HepG2 (cell line): ENCODE results near the gene MAPKAPK3. TPM values are rescaled to one million over a fixed set of nuclear protein-coding genes. Genes with fewer than 3 reads are reported as not detected.

Experiments
- ATAC-seq: fragments of 200-7000 bp; cut with Tn5 transposase; 3 replicates; pipeline ENCODE4 v1.9.1; 2020; ENCODE audit warnings: mild to moderate bottlenecking, moderate library complexity
- BruUV-seq: library from RNA; stranded (reverse); fragments of 400-500 nt; replicated peaks from 2 replicates; lab custom pipeline; 2021; lab: Mats Ljungman, UMichigan
- CTCF ChIA-PET: fragments of 300-600 bp; formaldehyde crosslinking; extraction: SDS; loops from one replicate; lab custom pipeline; 2021; ENCODE audit warnings: low total read pairs, inconsistent platforms, low intra/inter-chr PET ratio; lab: Yijun Ruan, JAX
- POLR2A ChIA-PET: fragments of 350-600 bp; sonication (Branson Sonifier 250); formaldehyde crosslinking; loops from one replicate; lab custom pipeline; 2020; ENCODE audit warnings: antibody characterized with exemption, inconsistent platforms; lab: Yijun Ruan, JAX
- DNase-seq: peaks from one replicate; pipeline ENCODE4 v3.0.0-alpha.2; 2015; ENCODE audit warnings: low spot score
- FAIRE-seq: peaks from 3 replicates; lab custom pipeline; 2011; peaks lifted over from hg19 to GRCh38; lab: Jason Lieb, UNC
- H2AFZ ChIP-seq: one replicate; pipeline ENCODE4 v1.6.1; 2011; ENCODE audit warnings: low read length, inconsistent platforms
- H3K27ac ChIP-seq: fragments of 300-600 bp; 3 replicates; pipeline ENCODE4 v1.8.0; 2011; ENCODE audit warnings: mixed run types, mild to moderate bottlenecking, mixed read lengths, low read length, inconsistent platforms; ENCODE audit not compliant: insufficient read depth; ENCODE audit errors: extremely low read length
- H3K27me3 ChIP-seq, 2 experiments: fragments of 200-600 bp in 1 of 2; 2 replicates in 1 of 2; 3 replicates in 1 of 2; pipeline versions ENCODE4 v1.6.0 to v1.8.0; 2011; ENCODE audit warnings: low read length in 2 of 2, mild to moderate bottlenecking in 2 of 2, moderate library complexity in 2 of 2, inconsistent platforms in 1 of 2; ENCODE audit not compliant: insufficient read depth in 2 of 2, control insufficient read depth in 1 of 2
- H3K36me3 ChIP-seq, 2 experiments: fragments of 200-600 bp in 1 of 2; replicated peaks in 1 of 2; 2 replicates in 1 of 2; 3 replicates in 1 of 2; pipeline versions ENCODE4 v1.5.1 to v1.8.0; 2011; ENCODE audit warnings: low read length in 2 of 2, inconsistent platforms in 1 of 2; ENCODE audit not compliant: insufficient read depth in 2 of 2, control insufficient read depth in 1 of 2
- H3K4me1 ChIP-seq: 2 replicates; pipeline ENCODE4 v1.5.1; 2012; ENCODE audit warnings: low read length, inconsistent platforms; ENCODE audit not compliant: insufficient read depth
- H3K4me2 ChIP-seq: 2 replicates; pipeline ENCODE4 v1.6.0; 2011; ENCODE audit warnings: low read depth, low read length, inconsistent platforms
- H3K4me3 ChIP-seq, 3 experiments: fragments of 200-600 bp in 1 of 3; sonication (generic), shearing (Covaris generic) in 1 of 3; replicated peaks in 1 of 3; 2 replicates each; pipeline ENCODE4 v1.5.1; 2011 to 2016; ENCODE audit warnings: low read length in 3 of 3, inconsistent platforms in 2 of 3, low read depth in 2 of 3, mild to moderate bottlenecking in 2 of 3, control low read depth in 1 of 3, mixed read lengths in 1 of 3; ENCODE audit not compliant: insufficient read depth in 1 of 3
- H3K79me2 ChIP-seq: one replicate; pipeline ENCODE4 v1.6.1; 2011; ENCODE audit warnings: low read length, inconsistent platforms; ENCODE audit not compliant: insufficient read depth
- H3K9ac ChIP-seq: 2 replicates; pipeline ENCODE4 v1.6.0; 2011; ENCODE audit warnings: mild to moderate bottlenecking, low read depth, low read length, inconsistent platforms; ENCODE audit not compliant: insufficient read depth
- H3K9me3 ChIP-seq: 2 replicates; pipeline ENCODE4 v1.5.1; 2012; ENCODE audit warnings: mild to moderate bottlenecking, low read length
- H4K20me1 ChIP-seq: 2 replicates; pipeline ENCODE4 v1.6.0; 2011; ENCODE audit warnings: inconsistent platforms, mild to moderate bottlenecking, low read length, moderate library complexity; ENCODE audit not compliant: insufficient read depth
- CEBPG ChIP-seq: IDR thresholded peaks from 2 replicates; pipeline ENCODE4 v1.6.1; 2016
- HOXA9 ChIP-seq: sonication (generic); formaldehyde crosslinking; IDR thresholded peaks from 2 replicates; pipeline ENCODE4 v1.8.1; 2022; ENCODE audit warnings: missing genetic modification reagents, mild to moderate bottlenecking, moderate library complexity, borderline replicate concordance
- MAFG ChIP-seq: sonication (generic); formaldehyde crosslinking; IDR thresholded peaks from 2 replicates; pipeline ENCODE4 v1.5.1; 2020; ENCODE audit warnings: mild to moderate bottlenecking, missing genetic modification reagents
- NCOA2 ChIP-seq: sonication (generic); formaldehyde crosslinking; IDR thresholded peaks from 2 replicates; pipeline ENCODE4 v1.8.0; 2022; ENCODE audit warnings: inconsistent platforms
- NFKB2 ChIP-seq: sonication (generic); formaldehyde crosslinking; IDR thresholded peaks from 2 replicates; pipeline ENCODE4 v1.4.0; 2020; ENCODE audit warnings: missing genetic modification reagents, borderline replicate concordance
- TBX3 ChIP-seq: fragments of 450-650 bp; IDR thresholded peaks from 2 replicates; pipeline ENCODE4 v1.6.1; 2017; ENCODE audit warnings: antibody characterized with exemption, mild to moderate bottlenecking, inconsistent platforms, borderline replicate concordance
- TCF7 ChIP-seq: sonication (generic); IDR thresholded peaks from 2 replicates; pipeline ENCODE4 v1.6.1; 2016; ENCODE audit warnings: antibody characterized with exemption, low read depth
- ZBTB49 ChIP-seq: sonication (generic); formaldehyde crosslinking; IDR thresholded peaks from 2 replicates; pipeline ENCODE4 v1.4.0; 2020; ENCODE audit warnings: missing genetic modification reagents, borderline replicate concordance
- ZNF335 ChIP-seq: sonication (generic); formaldehyde crosslinking; IDR thresholded peaks from 2 replicates; pipeline ENCODE4 v1.4.0; 2020; ENCODE audit warnings: missing genetic modification reagents
- ZNF567 ChIP-seq: sonication (generic); formaldehyde crosslinking; IDR thresholded peaks from 2 replicates; pipeline ENCODE4 v1.8.1; 2023; ENCODE audit warnings: mild to moderate bottlenecking, missing genetic modification reagents, borderline replicate concordance
- ZNF572 ChIP-seq: sonication (generic); formaldehyde crosslinking; IDR thresholded peaks from 2 replicates; pipeline ENCODE4 v1.5.1; 2020; ENCODE audit warnings: mild to moderate bottlenecking, missing genetic modification reagents
- ZNF766 ChIP-seq: sonication (generic); formaldehyde crosslinking; IDR thresholded peaks from 2 replicates; pipeline ENCODE4 v1.5.0; 2020; ENCODE audit warnings: missing genetic modification reagents, borderline replicate concordance
- ZSCAN31 ChIP-seq: sonication (generic); formaldehyde crosslinking; IDR thresholded peaks from 2 replicates; pipeline ENCODE4 v1.5.0; 2020; ENCODE audit warnings: low read depth, mild to moderate bottlenecking, missing genetic modification reagents
- WGBS: methylation state at CpG from one replicate; pipeline ENCODE4 v1.1.6; 2017; ENCODE audit warnings: low lambda C conversion rate; 5-methylcytosine and 5-hydroxymethylcytosine counted together
- in situ Hi-C: cut with HindIII; loops from 2 replicates; pipeline ENCODE4 v1.10.0; 2017; ENCODE audit warnings: low pct_unique_long_range_greater_than_20kb; ENCODE audit not compliant: extremely low pct_ligation_motif_present
- intact Hi-C: fragments of 100-400 bp; cut with micrococcal nuclease; formaldehyde crosslinking; loops from one replicate; pipeline ENCODE4 v1.10.0; 2022; ENCODE audit not compliant: unreplicated experiment
- polyA plus RNA-seq, 8 experiments: library from polyadenylated mRNA; depleted of rRNA in 3 of 8; stranded (reverse) in 7 of 8; unstranded in 1 of 8; fragments of >200 nt; fragmentation: Illumina TruSeq in 4 of 8; extraction: Trizol in 4 of 8; gene quantifications; 2 replicates each; pipeline versions ENCODE4 v1.2.1 to v1.2.3, GENCODE V29; 2011 to 2016; ENCODE audit warnings: low read depth in 4 of 8, missing spikeins in 1 of 8, mixed read lengths in 1 of 8; ENCODE audit not compliant: insufficient read depth in 1 of 8
- total RNA-seq, 5 experiments: library from RNA; depleted of rRNA; stranded (reverse); fragments of >200 nt; fragmentation: Illumina TruSeq; extraction: Trizol; gene quantifications; 2 replicates each; pipeline ENCODE4 v1.2.3, GENCODE V29; 2016; ENCODE audit warnings: low read depth in 1 of 5
- TF ChIP-seq, protein P1 (sequence below): sonication (generic); formaldehyde crosslinking; IDR thresholded peaks from 2 replicates; pipeline ENCODE4 v1.5.0; 2020; ENCODE audit warnings: mild to moderate bottlenecking, missing genetic modification reagents
- TF ChIP-seq, protein P2 (sequence below): sonication (generic); formaldehyde crosslinking; IDR thresholded peaks from 2 replicates; pipeline ENCODE4 v1.5.1; 2020; ENCODE audit warnings: missing genetic modification reagents, mild to moderate bottlenecking, borderline replicate concordance

Gene MAPKAPK3
- total and polyA plus RNA-seq, 2 of the 13 experiments (the other 11 are each of a cell fraction or from before 2014, with no cell fraction given): 39.9 to 41.2 TPM

GRCh38 chr3:50617096-50617791 lies at the start of gene MAPKAPK3 (continued):
- TF ChIP-seq NFKB2 (CRISPR knock-in tag) (peak; percentile 50; the same call in 1 of the 2 replicates), TBX3 (no peak), HOXA9 (peak; percentile 65; the same call in 1 of the 2 replicates), ZNF766 (CRISPR knock-in tag) (peak; percentile 54; the same call in 1 of the 2 replicates), ZNF335 (peak; percentile 44; the same call in 1 of the 2 replicates)

DNA sequence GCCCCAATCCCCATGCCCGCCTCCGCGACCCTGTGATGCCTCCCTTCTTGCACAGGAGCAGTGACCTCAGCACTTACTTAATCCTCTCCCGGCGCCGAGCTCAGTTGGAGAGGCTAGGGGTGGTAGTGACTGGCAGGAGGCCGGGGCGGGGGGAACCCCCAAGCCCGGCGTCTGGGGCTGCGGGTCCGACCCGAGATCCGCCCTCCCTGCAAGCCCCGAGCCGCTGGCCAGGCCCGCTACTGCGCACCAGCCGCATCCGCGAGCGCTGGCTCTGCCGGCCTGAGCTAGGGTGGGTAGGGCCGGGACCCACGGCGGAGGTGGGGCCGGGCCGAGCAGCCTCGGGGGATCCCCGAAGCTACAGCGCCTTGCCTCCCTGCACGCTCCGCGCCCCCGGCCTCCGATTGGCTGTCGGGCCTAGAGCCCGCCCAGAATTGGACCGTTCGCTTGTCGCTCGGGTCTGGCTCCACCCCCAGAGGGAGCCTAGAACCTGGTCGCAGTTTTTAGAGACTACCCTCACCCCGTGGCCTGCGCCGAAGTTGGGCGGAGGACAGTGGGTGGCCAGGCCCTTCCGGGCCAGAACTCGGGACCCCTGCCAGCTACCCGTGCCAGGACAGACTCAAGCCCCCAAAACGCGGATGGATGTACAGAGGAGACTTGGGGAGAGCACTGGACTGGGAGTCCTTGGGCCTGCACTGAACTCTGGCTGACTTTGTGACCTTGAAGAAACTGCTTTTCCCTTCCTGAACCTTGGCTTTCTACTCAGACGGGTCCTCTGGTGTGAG lies 49.4 kb upstream of the MAPKAPK3 start, which contains the start of gene C3orf18:
Gene C3orf18 (minus strand): TSS at position 362 of the 782 bp plus-strand sequence. CDS start 2,048 bp downstream, outside the sequence.
- no peak within 1 kb of the TSS for H3K27ac ChIP-seq
- peaks cover 51% of the 10 kb centered on the region for H3K4me1 ChIP-seq
- TF ChIP-seq ZBTB49 (CRISPR knock-in tag): no peak
- TF ChIP-seq MAFG (CRISPR knock-in tag): no peak
- TF ChIP-seq, protein P1, sequence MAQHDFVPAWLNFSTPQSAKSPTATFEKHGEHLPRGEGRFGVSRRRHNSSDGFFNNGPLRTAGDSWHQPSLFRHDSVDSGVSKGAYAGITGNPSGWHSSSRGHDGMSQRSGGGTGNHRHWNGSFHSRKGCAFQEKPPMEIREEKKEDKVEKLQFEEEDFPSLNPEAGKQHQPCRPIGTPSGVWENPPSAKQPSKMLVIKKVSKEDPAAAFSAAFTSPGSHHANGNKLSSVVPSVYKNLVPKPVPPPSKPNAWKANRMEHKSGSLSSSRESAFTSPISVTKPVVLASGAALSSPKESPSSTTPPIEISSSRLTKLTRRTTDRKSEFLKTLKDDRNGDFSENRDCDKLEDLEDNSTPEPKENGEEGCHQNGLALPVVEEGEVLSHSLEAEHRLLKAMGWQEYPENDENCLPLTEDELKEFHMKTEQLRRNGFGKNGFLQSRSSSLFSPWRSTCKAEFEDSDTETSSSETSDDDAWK (CRISPR knock-in tag): no peak
- no peak for TF ChIP-seq CEBPG (CRISPR knock-in tag)
- TF ChIP-seq, protein P2, sequence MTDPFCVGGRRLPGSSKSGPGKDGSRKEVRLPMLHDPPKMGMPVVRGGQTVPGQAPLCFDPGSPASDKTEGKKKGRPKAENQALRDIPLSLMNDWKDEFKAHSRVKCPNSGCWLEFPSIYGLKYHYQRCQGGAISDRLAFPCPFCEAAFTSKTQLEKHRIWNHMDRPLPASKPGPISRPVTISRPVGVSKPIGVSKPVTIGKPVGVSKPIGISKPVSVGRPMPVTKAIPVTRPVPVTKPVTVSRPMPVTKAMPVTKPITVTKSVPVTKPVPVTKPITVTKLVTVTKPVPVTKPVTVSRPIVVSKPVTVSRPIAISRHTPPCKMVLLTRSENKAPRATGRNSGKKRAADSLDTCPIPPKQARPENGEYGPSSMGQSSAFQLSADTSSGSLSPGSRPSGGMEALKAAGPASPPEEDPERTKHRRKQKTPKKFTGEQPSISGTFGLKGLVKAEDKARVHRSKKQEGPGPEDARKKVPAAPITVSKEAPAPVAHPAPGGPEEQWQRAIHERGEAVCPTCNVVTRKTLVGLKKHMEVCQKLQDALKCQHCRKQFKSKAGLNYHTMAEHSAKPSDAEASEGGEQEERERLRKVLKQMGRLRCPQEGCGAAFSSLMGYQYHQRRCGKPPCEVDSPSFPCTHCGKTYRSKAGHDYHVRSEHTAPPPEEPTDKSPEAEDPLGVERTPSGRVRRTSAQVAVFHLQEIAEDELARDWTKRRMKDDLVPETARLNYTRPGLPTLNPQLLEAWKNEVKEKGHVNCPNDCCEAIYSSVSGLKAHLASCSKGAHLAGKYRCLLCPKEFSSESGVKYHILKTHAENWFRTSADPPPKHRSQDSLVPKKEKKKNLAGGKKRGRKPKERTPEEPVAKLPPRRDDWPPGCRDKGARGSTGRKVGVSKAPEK (CRISPR knock-in tag): no peak
- TF ChIP-seq NCOA2 (CRISPR knock-in tag): no peak
- no peak for TF ChIP-seq TBX3
- no peak for TF ChIP-seq ZNF567
- no peak for TF ChIP-seq ZSCAN31
- no peak for TF ChIP-seq TCF7
- TF ChIP-seq ZNF572 (CRISPR knock-in tag): no peak

More for the DNA sequence above, 49.4 kb upstream of the MAPKAPK3 start, which contains the start of gene C3orf18:
- peak within 1 kb of the TSS; percentile 62 to 84 (median 82) for H3K4me3 ChIP-seq
- intact Hi-C loops (no loop called here), in situ Hi-C loops (no loop called here)
- no peaks in the 10 kb centered on the region for H3K9me3 ChIP-seq
- peak within 1 kb of the TSS; percentile 41; the same call in 1 of the 2 replicates for H3K9ac ChIP-seq
- whole genome bisulfite sequencing: 21% methylated on average over 14 of the region's 53 CpGs
- no peak within 1 kb of the TSS for H2AFZ ChIP-seq
- CTCF ChIA-PET: no interaction called here
- BruUV-seq: no TSS peak
- peak within 1 kb of the TSS; percentile 80 for H3K4me2 ChIP-seq
- no peaks in the 10 kb centered on the region for H3K36me3 ChIP-seq
- POLR2A ChIA-PET: interaction anchor here (0.9 to 2.0 kb wide), 3 partner anchors 34 to 231 kb away, joined by 3 to 9 read pairs (median 6); partner anchors contain the start of gene CISH
- ATAC-seq (peak; percentile 75), DNase-seq (peak; percentile 63), FAIRE-seq (peak; percentile 26)
- H3K79me2 ChIP-seq: no peaks in the 10 kb centered on the region
- H4K20me1 ChIP-seq: no peaks in the 10 kb centered on the region
- peaks cover 4 to 21% of the 10 kb centered on the region in 2 experiments; a peak in 3 of 5 replicates for H3K27me3 ChIP-seq
